Keratinocyte (primary cell): ENCODE results near the gene C11orf24. TPM values are rescaled to one million over a fixed set of nuclear protein-coding genes. Genes with fewer than 3 reads are reported as not detected.
"Not testable (repeated sequence)": the region's sequence is repeated elsewhere in the genome, so short reads cannot be mapped to it uniquely, and the experiment has no call there.

Experiments used
- DNase-seq: peaks from one replicate; pipeline ENCODE4 v3.0.0-alpha.2; 2011; ENCODE audit warnings: low read depth, missing footprints, low spot score
- FAIRE-seq: peaks from 2 replicates; lab custom pipeline; 2011; peaks lifted over from hg19 to GRCh38; lab: Jason Lieb, UNC
- H2AFZ ChIP-seq: 2 replicates; pipeline ENCODE4 v1.6.0; 2012; ENCODE audit warnings: low read length, control low read depth, inconsistent platforms; ENCODE audit not compliant: control insufficient read depth
- H3K27ac ChIP-seq: 2 replicates; pipeline ENCODE4 v1.5.1; 2011; ENCODE audit warnings: low read length; ENCODE audit not compliant: control insufficient read depth, insufficient read depth
- H3K27me3 ChIP-seq: 3 replicates; pipeline ENCODE4 v1.6.0; 2011; ENCODE audit warnings: low read length; ENCODE audit not compliant: control insufficient read depth, insufficient read depth; ENCODE audit errors: extremely low read depth
- H3K36me3 ChIP-seq, 2 experiments: 2 replicates in 1 of 2; 3 replicates in 1 of 2; pipeline ENCODE4 v1.5.1; 2011; ENCODE audit warnings: low read length in 2 of 2, mild to moderate bottlenecking in 1 of 2; ENCODE audit not compliant: control insufficient read depth in 2 of 2, insufficient read depth in 2 of 2; ENCODE audit errors: extremely low read depth in 1 of 2
- H3K4me1 ChIP-seq: 3 replicates; pipeline ENCODE4 v1.5.1; 2011; ENCODE audit warnings: low read length; ENCODE audit not compliant: control insufficient read depth, insufficient read depth; ENCODE audit errors: extremely low read depth
- H3K4me2 ChIP-seq: 3 replicates; pipeline ENCODE4 v1.6.0; 2011; ENCODE audit warnings: low read depth, low read length; ENCODE audit not compliant: control insufficient read depth, insufficient read depth; ENCODE audit errors: extremely low read depth
- H3K4me3 ChIP-seq, 3 experiments: fragments of 200-600 bp in 1 of 3; sonication (generic) in 1 of 3; 2 replicates in 2 of 3; 3 replicates in 1 of 3; pipeline ENCODE4 v1.5.1; 2011 to 2016; ENCODE audit warnings: low read length in 3 of 3, mild to moderate bottlenecking in 3 of 3, control low read depth in 2 of 3, inconsistent platforms in 1 of 3, low read depth in 1 of 3, mixed read lengths in 1 of 3, mixed run types in 1 of 3, moderate library complexity in 1 of 3; ENCODE audit not compliant: control insufficient read depth in 2 of 3, insufficient read depth in 2 of 3; ENCODE audit errors: extremely low read depth in 1 of 3
- H3K79me2 ChIP-seq: 2 replicates; pipeline ENCODE4 v1.6.0; 2012; ENCODE audit warnings: low read length; ENCODE audit not compliant: control insufficient read depth, insufficient read depth
- H3K9ac ChIP-seq: 3 replicates; pipeline ENCODE4 v1.6.0; 2011; ENCODE audit warnings: low read length; ENCODE audit not compliant: control insufficient read depth, insufficient read depth; ENCODE audit errors: extremely low read depth
- H3K9me1 ChIP-seq: 3 replicates; pipeline ENCODE4 v1.6.0; 2011; ENCODE audit warnings: low read length; ENCODE audit not compliant: control insufficient read depth, insufficient read depth; ENCODE audit errors: extremely low read depth
- H3K9me3 ChIP-seq: 2 replicates; pipeline ENCODE4 v1.5.1; 2012; ENCODE audit warnings: low read depth, low read length; ENCODE audit not compliant: control insufficient read depth
- H4K20me1 ChIP-seq: 3 replicates; pipeline ENCODE4 v1.6.0; 2011; ENCODE audit warnings: low read length; ENCODE audit not compliant: control insufficient read depth, insufficient read depth; ENCODE audit errors: extremely low read depth
- CTCF ChIP-seq, 3 experiments: IDR thresholded peaks in 1 of 3; conservative IDR thresholded peaks in 1 of 3; optimal IDR thresholded peaks in 1 of 3; 2 replicates in 2 of 3; 3 replicates in 1 of 3; pipeline versions ENCODE3 to v1.5.1; 2011; ENCODE audit warnings: low read length in 3 of 3, mild to moderate bottlenecking in 3 of 3, moderate library complexity in 2 of 3, control low read depth in 1 of 3, inconsistent platforms in 1 of 3; ENCODE audit not compliant: insufficient read depth in 2 of 3; ENCODE audit errors: extremely low read depth in 1 of 3
- EZH2 ChIP-seq: IDR thresholded peaks from one replicate; pipeline ENCODE4 v1.6.1; 2012; ENCODE audit warnings: inconsistent platforms, mild to moderate bottlenecking, low read length, moderate library complexity
- dilution Hi-C: fragments of 300-500 bp; cut with MboI; formaldehyde crosslinking; loops from one replicate; pipeline ENCODE4 v1.7.0; 2020; ENCODE audit warnings: low sequenced_read_pairs; ENCODE audit not compliant: extremely low pct_ligation_motif_present
- polyA plus RNA-seq, 5 experiments: library from polyadenylated mRNA; depleted of rRNA in 3 of 5; stranded (reverse) in 3 of 5; stranded (forward) in 1 of 5; unstranded in 1 of 5; fragments of >200 nt; gene quantifications; 1 replicate in 1 of 5; 2 replicates in 3 of 5; 3 replicates in 1 of 5; pipeline versions ENCODE4 v1.2.1 to v1.2.3, GENCODE V29; 2011 to 2012; ENCODE audit warnings: missing spikeins in 2 of 5, low read depth in 1 of 5, low replicate concordance in 1 of 5

Gene C11orf24
- polyA plus RNA-seq, 1 donor (not counting 4 experiments of a cell fraction or from before 2014, with no cell fraction given) = 28.4 TPM

GRCh38 chr11:68302256-68302655 is 30.5 kb upstream of the C11orf24 start:
- dilution Hi-C loops = no loop called here
- H4K20me1 ChIP-seq = no peaks in the 10 kb centered on the region
- no peaks in the 10 kb centered on the region for H3K79me2 ChIP-seq
- H3K4me2 ChIP-seq = no peak overlapping the region
- TF ChIP-seq CTCF (optimal IDR thresholded peaks at IDR 0.05 in 1 of 3, IDR thresholded peaks at IDR 0.05 in 1 of 3, conservative IDR thresholded peaks at IDR 0.05 in 1 of 3; ENCODE audit: extremely low read depth in 1 of 3, insufficient read depth in 2 of 3, low read length in 3 of 3) (no peak), EZH2 (no peak)
- no peak overlapping the region for H3K4me3 ChIP-seq
- H2AFZ ChIP-seq = no peak overlapping the region
- DNase-seq = no peak
- H3K9me3 ChIP-seq = peaks cover 3% of the 10 kb centered on the region
- peaks cover 2% of the 10 kb centered on the region for H3K4me1 ChIP-seq
- no peaks in the 10 kb centered on the region for H3K9me1 ChIP-seq
- FAIRE-seq = no peak
- peaks cover 15% of the 10 kb centered on the region for H3K27me3 ChIP-seq
- H3K36me3 ChIP-seq = no peaks in the 10 kb centered on the region
- H3K9ac ChIP-seq = no peak overlapping the region
- H3K27ac ChIP-seq = no peak overlapping the region

GRCh38 chr11:68300076-68300830 is 28.5 kb upstream of the C11orf24 start:
- dilution Hi-C loops = no loop called here
- H3K4me3 ChIP-seq = no peak overlapping the region
- no peak overlapping the region for H3K4me2 ChIP-seq
- FAIRE-seq (no peak), DNase-seq (no peak)
- peaks cover 2% of the 10 kb centered on the region for H3K4me1 ChIP-seq
- no peaks in the 10 kb centered on the region for H3K36me3 ChIP-seq
- H3K9me1 ChIP-seq = no peaks in the 10 kb centered on the region
- H2AFZ ChIP-seq = no peak overlapping the region
- no peaks in the 10 kb centered on the region for H4K20me1 ChIP-seq
- H3K9ac ChIP-seq = no peak overlapping the region
- H3K79me2 ChIP-seq = no peaks in the 10 kb centered on the region
- peaks cover 15% of the 10 kb centered on the region for H3K27me3 ChIP-seq
- TF ChIP-seq EZH2 = no peak
- no peak for TF ChIP-seq CTCF (optimal IDR thresholded peaks at IDR 0.05 in 1 of 3, IDR thresholded peaks at IDR 0.05 in 1 of 3, conservative IDR thresholded peaks at IDR 0.05 in 1 of 3; ENCODE audit: extremely low read depth in 1 of 3, insufficient read depth in 2 of 3, low read length in 3 of 3)
- peaks cover 3% of the 10 kb centered on the region for H3K9me3 ChIP-seq
- no peak overlapping the region for H3K27ac ChIP-seq

- FAIRE-seq, dilution Hi-C loops, H2AFZ ChIP-seq, H3K79me2 ChIP-seq, H3K4me2 ChIP-seq, H4K20me1 ChIP-seq, H3K36me3 ChIP-seq, DNase-seq, H3K4me3 ChIP-seq, H3K9me3 ChIP-seq, H3K4me1 ChIP-seq, H3K9ac ChIP-seq, H3K27ac ChIP-seq, H3K9me1 ChIP-seq: not testable (repeated sequence)
- peaks cover 15% of the 10 kb centered on the region for H3K27me3 ChIP-seq
Measured at GRCh38 chr11:68299517-68299879, 27.7 kb upstream of the C11orf24 start.
